MCF 10A (cell line): ENCODE measurements around the gene TSC22D3. TPM values are rescaled to one million over a fixed set of nuclear protein-coding genes. Genes with fewer than 3 reads are reported as not detected.
"Not testable (repeated sequence)": the region's sequence is repeated elsewhere in the genome, so short reads cannot be mapped to it uniquely, and the experiment has no call there.

Experiments used
- BruUV-seq: library from RNA; stranded (reverse); fragments of 400-500 nt; replicated peaks from 2 replicates; lab custom pipeline; 2021; lab: Mats Ljungman, UMichigan
- CTCF ChIA-PET: fragments of 300-600 bp; sonication (Branson Sonifier 250); formaldehyde crosslinking; extraction: SDS; loops from one replicate; lab custom pipeline; 2021; ENCODE audit warnings: antibody characterized with exemption, inconsistent platforms; lab: Yijun Ruan, JAX
- POLR2A ChIA-PET: fragments of 300-600, 350-650 bp; sonication (Branson Sonifier 250); formaldehyde crosslinking; extraction: SDS; loops from one replicate; lab custom pipeline; 2020; ENCODE audit warnings: antibody characterized with exemption, inconsistent platforms; lab: Yijun Ruan, JAX
- DNase-seq: peaks from one replicate; pipeline ENCODE4 v3.0.0-alpha.2; 2018; ENCODE audit not compliant: unreplicated experiment
- H3K27ac Mint-ChIP-seq: one replicate; pipeline ENCODE4 v1.8.0; 2022; ENCODE audit warnings: mild to moderate bottlenecking, low read depth, mixed read lengths; ENCODE audit not compliant: unreplicated experiment
- H3K27me3 Mint-ChIP-seq: one replicate; pipeline ENCODE4 v1.8.0; 2022; ENCODE audit warnings: mixed read lengths; ENCODE audit not compliant: insufficient read depth, unreplicated experiment
- H3K36me3 Mint-ChIP-seq: one replicate; pipeline ENCODE4 v1.8.0; 2022; ENCODE audit warnings: mild to moderate bottlenecking, moderate library complexity, mixed read lengths; ENCODE audit not compliant: insufficient read depth, unreplicated experiment
- H3K4me1 Mint-ChIP-seq: one replicate; pipeline ENCODE4 v1.8.0; 2022; ENCODE audit warnings: mixed read lengths; ENCODE audit not compliant: insufficient read depth, unreplicated experiment
- H3K4me3 Mint-ChIP-seq: one replicate; pipeline ENCODE4 v1.8.0; 2022; ENCODE audit warnings: mild to moderate bottlenecking, moderate library complexity, mixed read lengths; ENCODE audit not compliant: unreplicated experiment
- H3K9me3 Mint-ChIP-seq: one replicate; pipeline ENCODE4 v1.8.0; 2022; ENCODE audit warnings: mixed read lengths; ENCODE audit not compliant: unreplicated experiment
- CTCF ChIP-seq: fragments of 200-600 bp; IDR thresholded peaks from one replicate; pipeline ENCODE4 v1.8.0; 2022; ENCODE audit warnings: antibody characterized with exemption, mild to moderate bottlenecking; ENCODE audit not compliant: unreplicated experiment
- intact Hi-C: fragments of 100-400 bp; cut with micrococcal nuclease; formaldehyde crosslinking; loops from 2 replicates; pipeline ENCODE4 v1.14.1; 2022
- total RNA-seq: library from RNA; stranded (reverse); gene quantifications from 2 replicates; pipeline ENCODE4 v1.2.3, GENCODE V29; 2022

The TSC22D3 gene
- total RNA-seq, 1 experiment from 2014 or later: 124 TPM

- no peak overlapping the region for H3K27ac Mint-ChIP-seq
- H3K4me3 Mint-ChIP-seq: no peak overlapping the region
- intact Hi-C loops: no loop called here
- H3K9me3 Mint-ChIP-seq: peaks cover 8% of the 10 kb centered on the region
- H3K36me3 Mint-ChIP-seq: no peaks in the 10 kb centered on the region
- no peaks in the 10 kb centered on the region for H3K4me1 Mint-ChIP-seq
- ChIA-PET POLR2A (no interaction called here), CTCF (no interaction called here)
- no TSS peak for BruUV-seq
- TF ChIP-seq CTCF: no peak
- peaks cover 3% of the 10 kb centered on the region for H3K27me3 Mint-ChIP-seq
- DNase-seq: peak; percentile 5
Observed at GRCh38 chrX:107818900-107819521, 43.4 kb upstream of the TSC22D3 start.

GRCh38 chrX:107810053-107810452 lies 34.5 kb upstream of the TSC22D3 start:
- H3K4me3 Mint-ChIP-seq, H3K27ac Mint-ChIP-seq, CTCF ChIA-PET, H3K36me3 Mint-ChIP-seq, POLR2A ChIA-PET, H3K4me1 Mint-ChIP-seq, H3K9me3 Mint-ChIP-seq, BruUV-seq, intact Hi-C loops, DNase-seq: not testable (repeated sequence)
- H3K27me3 Mint-ChIP-seq: peaks cover 43% of the 10 kb centered on the region

GRCh38 chrX:107805179-107805578 lies 29.6 kb upstream of the TSC22D3 start:
- Mint-ChIP-seq H3K9me3 (peaks cover 13% of the 10 kb centered on the region), H3K27ac (no peak overlapping the region), H3K27me3 (peaks cover 38% of the 10 kb centered on the region), H3K36me3 (no peaks in the 10 kb centered on the region), H3K4me1 (no peaks in the 10 kb centered on the region), H3K4me3 (no peak overlapping the region)
- no peak for TF ChIP-seq CTCF
- intact Hi-C loops: no loop called here
- ChIA-PET POLR2A (no interaction called here), CTCF (no interaction called here)
- no TSS peak for BruUV-seq
- DNase-seq: no peak

- H3K4me3 Mint-ChIP-seq: no peak overlapping the region
- CTCF ChIA-PET: no interaction called here
- peaks cover 38% of the 10 kb centered on the region for H3K27me3 Mint-ChIP-seq
- no peak overlapping the region for H3K27ac Mint-ChIP-seq
- no TSS peak for BruUV-seq
- intact Hi-C loops: no loop called here
- H3K4me1 Mint-ChIP-seq: no peaks in the 10 kb centered on the region
- no peak for DNase-seq
- peaks cover 13% of the 10 kb centered on the region for H3K9me3 Mint-ChIP-seq
- no peaks in the 10 kb centered on the region for H3K36me3 Mint-ChIP-seq
- TF ChIP-seq CTCF: no peak
- POLR2A ChIA-PET: no interaction called here
Observed at GRCh38 chrX:107804427-107804826, 28.8 kb upstream of the TSC22D3 start.
